GM18951 (cell line): ENCODE results near the gene AGBL4.

Experiments
- POLR2A ChIP-seq: IDR thresholded peaks from 4 replicates; pipeline ENCODE4 v1.6.1; 2011; ENCODE audit warnings: mild to moderate bottlenecking; ENCODE audit not compliant: insufficient read length, insufficient read depth; ENCODE audit errors: extremely low read depth
- in situ Hi-C: fragments of 300-500 bp; cut with MboI; formaldehyde crosslinking; loops from one replicate; pipeline ENCODE4 v1.12.0; 2022; ENCODE audit warnings: low sequenced_read_pairs, mixed read lengths, inconsistent platforms; ENCODE audit not compliant: unreplicated experiment

AGBL4 gene

DNA sequence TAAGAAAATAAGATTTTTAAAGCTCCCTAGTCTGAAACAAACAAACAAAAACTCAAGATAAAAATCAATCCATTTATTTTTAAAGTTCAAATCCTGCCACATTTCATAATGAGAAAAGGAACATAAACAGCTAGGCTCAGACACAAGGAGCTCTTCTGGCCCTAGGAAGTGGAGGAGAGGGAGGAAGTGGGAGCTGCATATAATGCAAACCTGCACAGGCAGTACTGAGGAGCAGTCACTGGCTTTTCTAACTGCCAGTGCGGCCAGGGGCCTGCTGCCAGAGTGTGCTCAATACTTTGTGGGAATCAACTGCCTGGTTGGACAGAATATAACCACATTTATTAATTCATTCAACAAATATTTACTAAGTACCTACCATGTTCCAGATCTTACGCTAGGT lies 1411.9 kb downstream of the AGBL4 start:
- in situ Hi-C loops: no loop called here
- no peak for TF ChIP-seq POLR2A

DNA sequence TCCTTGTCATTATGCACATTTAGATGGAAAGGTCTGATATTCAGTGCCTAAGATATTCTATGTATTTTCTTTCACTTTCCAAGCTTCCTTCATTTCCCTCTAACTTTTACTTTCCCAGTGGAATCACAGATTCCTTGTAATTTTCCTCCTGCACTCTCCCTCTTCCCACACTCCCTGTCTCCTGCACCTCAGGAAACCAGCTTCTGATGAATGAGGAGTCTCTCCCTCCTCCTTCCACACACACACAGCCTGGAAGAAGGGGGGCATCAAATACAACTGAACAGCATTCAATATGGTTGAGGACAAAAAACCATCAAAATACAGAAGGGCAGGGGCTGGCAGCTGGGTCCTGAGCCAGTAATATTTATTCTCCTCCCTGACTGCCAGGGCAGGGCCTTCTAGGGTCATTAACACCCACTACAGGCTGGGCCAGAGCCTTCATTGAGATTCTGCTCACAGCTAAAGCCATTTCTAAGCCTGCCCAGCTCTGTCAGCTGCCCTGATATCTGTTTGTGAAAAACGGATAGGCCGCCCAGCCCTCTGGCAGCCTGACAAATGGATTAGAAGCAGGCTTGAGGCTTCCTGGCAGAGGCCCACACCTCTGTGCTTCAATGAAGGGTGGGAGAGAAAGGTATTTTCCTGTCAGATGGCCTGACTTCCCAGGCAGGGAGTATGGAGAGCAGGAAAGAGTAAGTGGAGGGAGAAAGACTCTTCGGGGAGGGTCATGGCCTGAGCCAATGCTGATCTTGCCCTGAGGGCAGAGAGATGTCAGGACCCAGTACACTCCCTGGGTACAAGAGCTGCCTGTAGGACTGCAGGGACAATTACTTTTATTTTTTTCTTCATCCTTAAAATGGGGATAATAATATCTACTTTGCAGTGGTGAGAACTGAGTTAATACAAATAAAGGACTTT lies 1412.9 kb downstream of the AGBL4 start:
- no peak for TF ChIP-seq POLR2A
- in situ Hi-C loops: no loop called here

DNA sequence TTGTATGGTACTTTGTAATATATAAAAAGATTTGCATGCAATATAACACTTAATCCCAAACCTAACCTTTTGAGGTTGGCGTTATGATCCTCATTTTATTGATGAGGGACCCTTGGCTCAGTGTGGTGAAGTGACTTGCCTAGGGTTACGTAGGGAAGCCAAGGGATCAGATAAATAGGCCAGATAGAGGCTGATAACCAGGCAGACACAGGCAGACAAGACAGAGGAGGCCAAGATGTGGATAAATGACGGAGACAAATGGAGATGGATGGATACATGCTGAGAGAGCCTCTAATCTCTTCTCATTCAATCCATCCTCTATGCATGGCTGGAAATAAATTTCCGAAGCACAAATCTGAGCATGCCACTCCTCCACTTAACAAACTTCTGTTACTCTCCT lies 1414.9 kb downstream of the AGBL4 start:
- TF ChIP-seq POLR2A: no peak
- in situ Hi-C loops: no loop called here

DNA sequence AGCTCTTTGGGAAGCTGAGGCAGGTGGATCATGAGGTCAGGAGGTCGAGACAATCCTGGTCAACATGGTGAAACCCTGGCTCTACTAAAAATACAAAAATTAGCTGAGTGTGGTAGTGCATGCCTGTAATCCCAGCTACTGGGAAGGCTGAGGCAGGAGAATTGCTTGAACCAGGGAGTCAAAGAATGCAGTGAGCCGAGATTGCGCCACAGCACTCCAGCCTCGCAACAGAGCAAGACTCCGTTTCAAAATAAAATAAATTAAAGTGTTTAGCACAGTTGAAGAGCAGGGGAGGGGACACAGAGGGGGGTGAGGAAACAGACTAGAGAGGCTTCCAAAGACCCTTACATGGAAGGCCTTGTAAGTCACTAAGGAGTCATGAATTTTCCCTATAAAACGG lies 1420.5 kb downstream of the AGBL4 start:
- no peak for TF ChIP-seq POLR2A
- in situ Hi-C loops: no loop called here

DNA sequence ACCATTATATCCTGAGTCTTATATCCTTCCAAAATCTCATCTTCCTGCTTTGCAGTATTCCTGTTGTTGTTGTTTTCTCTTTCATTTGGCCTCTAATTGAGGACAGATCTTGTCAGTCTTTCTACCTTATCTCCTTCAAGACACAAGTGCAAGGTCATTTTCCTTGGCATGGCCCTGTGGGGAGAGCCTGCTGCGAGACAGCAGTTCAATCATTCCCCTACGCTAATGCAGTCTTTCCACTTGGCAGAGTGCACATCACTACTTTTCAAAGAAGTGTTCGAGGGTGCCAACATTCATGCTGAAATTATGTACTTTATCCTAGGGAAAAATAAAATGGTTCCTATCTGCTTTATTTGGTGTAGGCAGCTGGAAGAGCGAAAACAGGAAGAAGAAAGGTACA lies 1421.4 kb downstream of the AGBL4 start:
- in situ Hi-C loops: no loop called here
- no peak for TF ChIP-seq POLR2A

DNA sequence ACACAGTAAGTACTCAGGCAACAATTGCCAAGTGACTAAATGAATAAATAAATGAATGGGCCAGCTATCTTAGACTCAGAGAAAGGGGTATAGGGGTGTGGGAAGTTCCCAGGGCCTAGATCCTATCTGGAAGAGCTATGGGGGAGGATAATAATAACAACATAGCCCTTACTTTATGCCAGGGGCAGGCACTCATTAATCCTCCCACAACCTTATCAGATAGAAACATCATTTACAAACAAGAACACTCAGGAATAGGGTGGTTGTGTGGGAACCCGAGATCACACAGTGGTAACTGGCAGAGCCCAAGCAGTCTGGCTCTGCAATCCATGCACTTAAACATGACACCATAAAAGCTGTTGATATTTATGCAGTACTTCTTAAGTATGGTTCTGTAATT lies 1423.6 kb downstream of the AGBL4 start:
- TF ChIP-seq POLR2A: no peak
- in situ Hi-C loops: no loop called here

DNA sequence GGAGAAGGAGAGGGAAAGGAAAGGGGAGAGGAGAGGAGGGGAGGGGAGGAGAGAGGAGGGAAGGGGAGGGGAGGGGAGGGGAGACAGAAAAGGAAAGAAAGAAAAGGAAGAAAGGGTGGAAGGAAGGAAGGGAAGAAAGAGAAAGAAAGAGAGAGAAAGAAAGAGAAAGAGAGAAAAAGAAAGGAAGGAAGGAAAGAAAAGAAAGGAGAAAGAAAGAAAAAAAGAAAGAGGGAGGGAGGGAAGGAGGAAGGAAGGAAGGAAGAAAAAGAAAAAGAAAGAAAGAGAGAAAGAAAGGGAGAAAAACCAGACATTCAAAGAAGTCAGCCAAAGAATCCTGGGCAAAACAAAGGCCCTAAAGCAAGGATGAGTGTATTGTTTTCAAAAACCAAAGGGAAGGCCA lies 1426.1 kb downstream of the AGBL4 start:
- in situ Hi-C loops: no loop called here
- no peak for TF ChIP-seq POLR2A

DNA sequence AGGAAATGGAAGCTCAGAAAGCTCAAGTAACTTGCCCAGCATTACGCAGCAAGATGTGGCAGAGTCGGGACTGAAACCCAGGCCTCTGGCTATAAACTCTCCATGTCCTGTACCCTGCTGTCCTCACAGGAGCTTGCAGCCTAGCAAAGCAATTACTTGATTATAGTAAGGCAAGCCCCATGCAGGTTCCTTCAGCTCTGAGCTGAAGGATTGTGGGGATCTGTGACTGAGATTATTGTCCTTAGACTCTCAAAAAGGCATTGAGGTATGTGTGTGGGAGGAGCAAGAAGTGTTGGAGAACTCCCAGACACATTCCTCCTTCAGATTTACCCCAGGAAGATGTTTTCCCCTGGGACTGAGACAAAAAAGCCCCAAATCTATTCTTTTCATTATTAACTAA lies 1427.7 kb downstream of the AGBL4 start:
- in situ Hi-C loops: no loop called here
- TF ChIP-seq POLR2A: no peak

DNA sequence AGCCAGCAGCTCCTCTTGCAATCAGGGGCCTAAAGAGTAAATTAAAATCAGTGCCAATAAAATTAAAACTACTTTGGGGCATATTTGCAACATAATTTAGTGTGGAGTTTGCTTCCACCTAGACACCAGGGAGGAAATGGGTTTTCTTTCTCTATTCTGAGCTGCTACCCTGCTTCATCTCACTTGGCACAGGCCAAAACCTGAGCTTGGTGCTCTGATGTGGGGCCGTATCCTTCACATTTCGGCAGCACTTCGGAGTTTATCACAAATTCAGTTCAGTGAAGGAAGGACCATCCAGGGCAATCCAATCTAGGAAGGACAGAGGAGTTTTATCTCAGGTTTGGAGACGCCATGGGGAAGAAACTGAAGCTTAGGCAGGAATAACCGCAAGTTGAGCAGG lies 1428.1 kb downstream of the AGBL4 start:
- in situ Hi-C loops: no loop called here
- TF ChIP-seq POLR2A: no peak

DNA sequence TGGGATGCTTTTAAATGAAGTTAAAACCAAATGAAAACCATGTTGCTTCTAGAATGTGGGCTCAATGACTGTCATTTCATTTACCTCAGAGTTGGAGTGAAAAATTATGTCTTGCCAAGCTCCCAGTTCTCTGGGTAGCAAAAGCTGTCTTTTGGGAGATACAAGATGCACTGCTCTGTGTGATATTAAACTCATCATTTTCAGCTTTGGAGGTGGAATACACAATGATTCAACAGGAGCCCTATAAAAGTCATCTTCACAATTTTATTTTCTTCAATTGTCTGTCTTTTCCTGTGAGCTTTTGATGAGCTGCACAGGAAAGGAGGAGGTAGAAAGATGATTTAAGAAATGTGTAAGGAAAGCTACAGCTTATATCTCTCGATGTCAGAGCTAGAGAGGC lies 1431.4 kb downstream of the AGBL4 start:
- no peak for TF ChIP-seq POLR2A
- in situ Hi-C loops: no loop called here

DNA sequence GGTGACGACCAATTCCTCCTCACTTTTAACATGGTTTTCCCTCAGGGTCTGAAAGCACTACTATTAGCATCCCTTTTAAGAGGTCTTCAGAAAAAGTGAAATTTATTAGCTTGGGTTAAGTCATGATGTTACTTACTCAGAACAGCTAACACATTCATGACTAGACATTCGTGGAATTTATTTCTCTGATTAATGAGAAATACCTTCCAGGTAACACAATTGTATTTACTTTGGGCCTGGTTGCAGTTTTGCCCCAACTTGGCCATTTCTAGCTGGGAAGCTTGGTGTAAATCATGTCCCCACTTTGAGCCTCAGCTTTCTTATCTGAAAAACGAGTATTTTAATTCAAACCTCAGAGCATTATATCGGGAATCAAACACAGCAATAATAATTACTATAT lies 1432.6 kb downstream of the AGBL4 start:
- no peak for TF ChIP-seq POLR2A
- in situ Hi-C loops: no loop called here

DNA sequence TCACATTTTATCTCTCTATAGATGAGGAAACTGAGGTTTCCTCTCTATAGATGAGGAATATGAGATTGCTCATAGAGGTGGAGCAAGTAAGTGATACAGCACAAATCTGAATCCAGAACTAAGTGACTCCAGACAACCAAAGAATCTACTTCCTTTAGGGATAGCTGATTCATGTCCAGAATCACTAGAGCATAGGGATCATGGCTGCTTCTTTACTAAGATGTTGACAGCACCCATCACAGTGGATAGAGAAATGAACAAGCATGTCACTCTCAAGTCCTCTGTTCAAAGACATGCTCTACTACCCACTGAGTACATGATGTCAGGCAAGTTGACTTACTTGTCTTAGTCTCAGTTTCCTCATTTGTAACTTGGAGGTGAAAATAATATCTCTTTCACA lies 1435.7 kb downstream of the AGBL4 start:
- TF ChIP-seq POLR2A: no peak
- in situ Hi-C loops: no loop called here

DNA sequence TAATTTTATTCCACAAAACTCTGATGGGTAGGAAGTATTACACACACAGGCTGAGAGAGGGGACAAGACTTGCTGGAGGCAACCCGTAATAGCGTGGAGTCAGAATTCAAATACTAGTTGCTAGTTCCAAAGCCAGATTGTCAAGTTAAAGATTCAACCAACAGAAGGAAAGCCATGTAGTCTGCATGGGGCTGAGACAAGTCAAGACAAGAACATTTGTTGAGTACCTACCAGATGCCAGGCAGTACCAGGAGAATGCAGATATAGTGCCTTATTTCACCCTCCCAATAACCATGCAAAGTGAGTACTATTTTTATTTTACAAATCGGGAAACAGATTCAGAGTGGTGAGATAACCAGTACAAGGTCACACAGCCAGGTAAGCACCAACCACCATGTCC lies 1441.3 kb downstream of the AGBL4 start:
- in situ Hi-C loops: no loop called here
- no peak for TF ChIP-seq POLR2A

DNA sequence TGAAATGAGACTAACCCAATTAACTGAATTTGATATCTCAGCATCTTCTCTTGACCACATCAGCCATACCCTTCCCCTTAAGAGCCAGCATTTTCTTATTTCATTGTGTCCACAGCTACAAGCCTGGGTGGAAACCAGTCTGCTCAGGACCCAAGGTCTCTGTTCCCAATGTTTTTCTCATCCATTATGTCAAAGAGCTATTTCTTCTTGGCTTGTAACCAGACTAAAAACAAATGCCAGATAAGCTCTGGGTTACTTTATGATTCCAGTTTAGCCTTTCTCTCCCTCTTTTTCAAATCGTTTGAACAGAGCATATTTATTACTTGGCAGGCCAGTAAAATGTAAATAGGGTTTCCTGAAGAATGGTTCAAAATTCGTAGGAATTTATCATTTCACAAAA lies 1442.5 kb downstream of the AGBL4 start:
- in situ Hi-C loops: no loop called here
- TF ChIP-seq POLR2A: no peak
